Measurements from ENCODE around the gene PTHLH.

The PTHLH gene

DNA sequence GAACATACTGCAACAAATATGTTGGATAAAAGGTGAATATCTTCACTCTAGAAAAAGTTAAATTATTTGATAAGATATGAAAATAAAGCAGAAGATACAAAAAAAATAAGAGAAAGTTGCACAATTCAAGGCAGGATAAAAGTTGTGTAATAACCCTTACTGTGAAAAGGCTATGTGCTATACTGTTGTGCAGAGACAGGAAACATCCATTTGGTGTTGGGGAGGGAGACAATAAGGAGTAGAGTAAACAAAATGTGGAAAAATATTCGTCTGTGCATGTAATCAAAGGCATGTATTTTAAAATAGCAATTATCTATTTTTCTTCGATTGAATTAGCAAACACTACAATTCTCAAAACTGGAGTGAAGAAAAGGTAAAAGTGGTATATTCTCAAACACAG is 34.8 kb downstream of the PTHLH start:
- no peak for DNase-seq (ENCODE audit: low read depth)

DNA sequence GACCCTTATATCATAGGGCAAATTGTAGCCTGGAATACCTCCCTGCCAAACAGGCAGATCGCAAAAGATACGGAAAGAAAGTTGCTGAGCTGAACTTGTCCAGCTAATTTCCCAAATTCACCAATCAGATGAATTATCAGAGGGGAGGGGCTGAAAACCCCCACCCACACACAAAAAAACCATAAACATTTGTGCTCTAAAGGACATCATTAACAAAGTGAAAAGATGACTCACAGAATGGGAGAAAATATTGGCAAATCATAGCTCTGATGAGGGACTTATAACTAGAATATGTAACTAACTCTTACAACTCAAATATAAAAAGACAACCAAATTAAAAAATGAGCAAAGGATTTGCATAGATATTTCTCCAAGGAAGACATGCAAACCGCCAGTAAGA is 36.3 kb downstream of the PTHLH start:
- no peak for DNase-seq (ENCODE audit: low read depth)

DNA sequence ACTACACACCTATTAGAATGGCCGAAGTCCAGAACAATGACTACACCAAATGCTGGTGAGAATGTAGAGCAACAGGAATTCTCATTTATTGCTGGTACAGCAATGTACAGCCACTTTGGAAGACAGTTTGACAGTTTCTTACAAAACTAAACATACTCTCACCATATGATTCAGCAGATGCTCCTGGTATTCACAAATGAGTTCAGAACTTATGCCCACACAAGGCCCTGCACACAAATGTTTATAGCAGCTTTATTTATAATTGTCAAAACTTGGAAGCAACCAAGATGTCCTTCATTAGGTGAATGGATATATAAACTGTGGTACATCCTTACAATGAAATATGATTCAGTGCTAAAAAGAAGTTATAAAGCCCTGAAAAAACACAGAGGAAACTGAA is 38.3 kb downstream of the PTHLH start:
- DNase-seq (ENCODE audit: low read depth) = no peak

GRCh38 chr12:27931390-27931789 is 41.1 kb downstream of the PTHLH start:
- no peak for DNase-seq (ENCODE audit: low read depth)

- DNase-seq (ENCODE audit: low read depth) = no peak
Observed at GRCh38 chr12:27927347-27927746, 45.2 kb downstream of the PTHLH start.

- peak; percentile 28 for DNase-seq (ENCODE audit: low read depth)
Observed at GRCh38 chr12:27924350-27925135, 48.0 kb downstream of the PTHLH start.

- DNase-seq (ENCODE audit: low read depth) = no peak
Observed at GRCh38 chr12:27922531-27923139, 49.9 kb downstream of the PTHLH start.

GRCh38 chr12:27919671-27920235 is 52.8 kb downstream of the PTHLH start:
- no peak for DNase-seq (ENCODE audit: low read depth)

GRCh38 chr12:27915536-27915935 is 57.0 kb downstream of the PTHLH start:
- DNase-seq (ENCODE audit: low read depth) = no peak

DNA sequence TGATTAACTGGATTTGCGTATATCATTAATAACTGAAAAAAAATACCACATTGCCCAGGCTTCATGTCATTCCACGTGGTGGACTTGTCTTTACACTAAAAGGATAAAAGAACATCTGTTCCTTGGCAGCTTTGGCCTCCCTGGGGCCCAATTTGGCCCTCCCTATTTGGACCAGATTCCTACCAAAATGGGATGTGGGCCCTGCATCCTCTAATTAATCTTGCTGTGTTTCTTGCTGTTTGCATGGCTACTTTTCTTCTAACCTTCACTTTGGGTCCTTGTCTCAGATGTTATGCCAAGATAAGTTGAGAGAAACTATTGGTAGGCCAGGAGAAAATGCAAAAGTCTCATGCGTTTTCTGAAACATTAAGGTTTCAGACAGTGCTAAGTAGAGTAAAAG is 57.5 kb downstream of the PTHLH start:
- no peak for DNase-seq (ENCODE audit: low read depth)

GRCh38 chr12:27913999-27914614 is 58.4 kb downstream of the PTHLH start:
- DNase-seq (ENCODE audit: low read depth) = no peak

GRCh38 chr12:27911397-27911796 is 61.1 kb downstream of the PTHLH start:
- no peak for DNase-seq (ENCODE audit: low read depth)
